GM12891 (cell line): ENCODE measurements around the gene PNPLA7.

Experiments
- POLR2A ChIP-seq: IDR thresholded peaks from 2 replicates; pipeline ENCODE4 v1.6.1; 2011; ENCODE audit warnings: low read depth, low read length, control low read depth
- POLR2AphosphoS5 ChIP-seq: IDR thresholded peaks from 2 replicates; pipeline ENCODE4 v1.6.1; 2011; ENCODE audit warnings: low read depth, low read length, control low read depth
- TAF1 ChIP-seq: IDR thresholded peaks from 2 replicates; pipeline ENCODE4 v1.6.1; 2011; ENCODE audit warnings: low read depth, low read length, control low read depth

- TF ChIP-seq TAF1, result no peak
- no peak for TF ChIP-seq POLR2A
- no peak for TF ChIP-seq POLR2AphosphoS5
Measured at GRCh38 chr9:137538058-137538457, 12.1 kb downstream of the PNPLA7 start.
